GM12878 (cell line): ENCODE data around the gene ITGAL. TPM values are rescaled to one million over a fixed set of nuclear protein-coding genes. Genes with fewer than 3 reads are reported as not detected.

Experiments
- BACH1 ChIP-seq: fragments of 450-650 bp; IDR thresholded peaks from 2 replicates; pipeline ENCODE4 v1.6.1; 2017; ENCODE audit warnings: mild to moderate bottlenecking, borderline replicate concordance
- CBX3 ChIP-seq: fragments of 200-600 bp; sonication (generic); IDR thresholded peaks from 2 replicates; pipeline ENCODE4 v1.6.1; 2016; ENCODE audit warnings: low read depth, borderline replicate concordance
- CHD4 ChIP-seq: fragments of 200-600 bp; sonication (generic); IDR thresholded peaks from 2 replicates; pipeline ENCODE4 v1.6.1; 2016; ENCODE audit warnings: mild to moderate bottlenecking
- ETV6 ChIP-seq, 2 experiments: fragments of 450-650 bp in 1 of 2; IDR thresholded peaks in 1 of 2; conservative IDR thresholded peaks in 1 of 2; 2 replicates each; pipeline ENCODE4 v1.6.1; 2014; ENCODE audit warnings: antibody characterized with exemption in 1 of 2, borderline replicate concordance in 1 of 2, low read depth in 1 of 2, mild to moderate bottlenecking in 1 of 2, moderate library complexity in 1 of 2
- JUNB ChIP-seq: IDR thresholded peaks from 2 replicates; pipeline ENCODE4 v1.6.1; 2016; ENCODE audit warnings: antibody characterized with exemption, mild to moderate bottlenecking
- MTA3 ChIP-seq: IDR thresholded peaks from 2 replicates; pipeline ENCODE4 v1.6.1; 2012; ENCODE audit warnings: low read length, inconsistent platforms, borderline replicate concordance
- MYB ChIP-seq: fragments of 150-350 bp; IDR thresholded peaks from 2 replicates; pipeline ENCODE4 v1.6.1; 2014; ENCODE audit warnings: mild to moderate bottlenecking, low read depth, low read length, borderline replicate concordance
- NR2C1 ChIP-seq: fragments of 450-650 bp; IDR thresholded peaks from 2 replicates; pipeline ENCODE4 v1.6.1; 2017; ENCODE audit warnings: antibody characterized with exemption, mild to moderate bottlenecking, moderate library complexity
- POLR2A ChIP-seq: IDR thresholded peaks from 2 replicates; pipeline ENCODE4 v1.6.1; 2011; ENCODE audit warnings: low read depth, mild to moderate bottlenecking, low read length
- SUZ12 ChIP-seq: fragments of 200-600 bp; sonication (generic); IDR thresholded peaks from one replicate; pipeline ENCODE4 v1.6.1; 2018; ENCODE audit warnings: antibody characterized with exemption, mild to moderate bottlenecking; ENCODE audit not compliant: unreplicated experiment
- TBL1XR1 ChIP-seq: IDR thresholded peaks from 2 replicates; pipeline ENCODE4 v1.6.1; 2012; ENCODE audit warnings: low read depth, low read length, improper control_type of control experiment
- ZBED1 ChIP-seq: IDR thresholded peaks from 2 replicates; pipeline ENCODE4 v1.6.1; 2016; ENCODE audit warnings: borderline replicate concordance
- ZNF24 ChIP-seq: fragments of 450-650 bp; IDR thresholded peaks from 2 replicates; pipeline ENCODE4 v1.6.1; 2017; ENCODE audit warnings: antibody characterized with exemption, mild to moderate bottlenecking
- polyA plus RNA-seq, 11 experiments: library from polyadenylated mRNA; depleted of rRNA in 4 of 11; unstranded in 6 of 11; stranded (reverse) in 5 of 11; fragments of >200 nt; fragmentation: Nextera tagmentation in 4 of 11; fragmentation: Illumina TruSeq in 1 of 11; extraction: Ambion mirVana in 4 of 11; extraction: Trizol in 1 of 11; gene quantifications; 1 replicate in 1 of 11; 2 replicates in 10 of 11; pipeline versions ENCODE4 v1.2.1 to v1.2.3, GENCODE V29; 2011 to 2016; ENCODE audit warnings: inconsistent platforms in 2 of 11, missing spikeins in 2 of 11, low read depth in 1 of 11
- total RNA-seq, 4 experiments: library from RNA; depleted of rRNA in 3 of 4; stranded (reverse); fragments of >200 nt in 3 of 4; fragmentation: Illumina TruSeq in 1 of 4; extraction: Trizol in 1 of 4; gene quantifications; 2 replicates each; pipeline versions ENCODE4 v1.2.1 to v1.2.3, GENCODE V29; 2013 to 2021
- TF ChIP-seq, protein P1 (sequence below): fragments of 450-650 bp; IDR thresholded peaks from 2 replicates; pipeline ENCODE4 v1.6.1; 2018; ENCODE audit warnings: borderline replicate concordance, mild to moderate bottlenecking; ENCODE audit not compliant: partially characterized antibody
- TF ChIP-seq, protein P2 (sequence below): fragments of 450-650 bp; IDR thresholded peaks from 2 replicates; pipeline ENCODE4 v1.6.1; 2017; ENCODE audit warnings: mild to moderate bottlenecking
- TF ChIP-seq, protein P3 (sequence below): fragments of 450-650 bp; IDR thresholded peaks from 2 replicates; pipeline ENCODE4 v1.6.1; 2017; ENCODE audit warnings: borderline replicate concordance
- TF ChIP-seq, protein P4 (sequence below): fragments of 450-650 bp; IDR thresholded peaks from 2 replicates; pipeline ENCODE4 v1.6.1; 2016; ENCODE audit warnings: mild to moderate bottlenecking, moderate library complexity, borderline replicate concordance
- TF ChIP-seq, protein P5 (sequence below): fragments of 450-650 bp; IDR thresholded peaks from 2 replicates; pipeline ENCODE4 v1.6.1; 2017; ENCODE audit warnings: low read depth, mild to moderate bottlenecking, moderate library complexity

The ITGAL gene
- total and polyA plus RNA-seq, 10 of the 15 experiments (the other 5 are each of a cell fraction or from before 2014, with no cell fraction given) = 10.7 to 170 (median 96.9) TPM

DNA sequence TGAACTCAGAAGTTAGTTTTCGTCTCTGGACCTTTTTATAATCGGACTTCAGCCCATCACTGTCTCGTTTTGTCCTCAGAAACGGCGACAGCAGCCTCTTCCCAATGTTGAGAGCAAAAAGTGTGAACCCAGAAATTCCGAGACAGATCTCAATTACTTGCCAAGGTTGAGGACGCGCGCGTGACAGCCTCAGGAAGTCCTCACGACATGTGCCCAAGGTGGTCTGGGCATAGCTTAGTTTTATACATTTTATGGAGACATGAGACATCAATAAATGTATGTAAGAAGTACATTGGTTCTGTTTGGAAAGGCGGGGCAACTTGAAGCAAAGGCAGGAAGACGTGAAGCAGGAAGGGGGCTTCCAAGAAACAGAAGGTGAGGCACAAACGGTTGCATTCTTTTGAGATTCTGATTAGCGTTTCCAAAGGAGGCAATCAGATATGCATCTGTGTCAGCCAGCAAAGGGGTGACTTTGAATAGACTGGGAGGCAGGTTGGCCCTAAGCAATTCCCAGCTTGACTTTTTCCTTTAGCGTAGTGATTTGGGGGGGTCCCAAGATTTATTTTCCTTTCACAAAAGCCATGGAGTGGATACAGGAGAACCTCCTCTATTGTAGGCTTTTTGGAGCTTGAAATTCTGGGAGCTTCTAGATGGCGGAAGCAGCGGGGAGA, 62.7 kb downstream of the ITGAL start (continued):
- TF ChIP-seq, protein P1, sequence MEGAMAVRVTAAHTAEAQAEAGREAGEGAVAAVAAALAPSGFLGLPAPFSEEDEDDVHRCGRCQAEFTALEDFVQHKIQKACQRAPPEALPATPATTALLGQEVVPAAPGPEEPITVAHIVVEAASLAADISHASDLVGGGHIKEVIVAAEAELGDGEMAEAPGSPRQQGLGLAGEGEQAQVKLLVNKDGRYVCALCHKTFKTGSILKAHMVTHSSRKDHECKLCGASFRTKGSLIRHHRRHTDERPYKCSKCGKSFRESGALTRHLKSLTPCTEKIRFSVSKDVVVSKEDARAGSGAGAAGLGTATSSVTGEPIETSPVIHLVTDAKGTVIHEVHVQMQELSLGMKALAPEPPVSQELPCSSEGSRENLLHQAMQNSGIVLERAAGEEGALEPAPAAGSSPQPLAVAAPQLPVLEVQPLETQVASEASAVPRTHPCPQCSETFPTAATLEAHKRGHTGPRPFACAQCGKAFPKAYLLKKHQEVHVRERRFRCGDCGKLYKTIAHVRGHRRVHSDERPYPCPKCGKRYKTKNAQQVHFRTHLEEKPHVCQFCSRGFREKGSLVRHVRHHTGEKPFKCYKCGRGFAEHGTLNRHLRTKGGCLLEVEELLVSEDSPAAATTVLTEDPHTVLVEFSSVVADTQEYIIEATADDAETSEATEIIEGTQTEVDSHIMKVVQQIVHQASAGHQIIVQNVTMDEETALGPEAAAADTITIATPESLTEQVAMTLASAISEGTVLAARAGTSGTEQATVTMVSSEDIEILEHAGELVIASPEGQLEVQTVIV = no peak
- TF ChIP-seq TBL1XR1 (no peak), ZBED1 (peak; percentile 78), ZNF24 (0 out of 2 replicates have a peak, but pooled peaks have one; percentile 7), ETV6 (conservative IDR thresholded peaks at IDR 0.05 in 1 of 2, IDR thresholded peaks at IDR 0.05 in 1 of 2; ENCODE audit: borderline replicate concordance in 1 of 2, low read depth in 1 of 2) (no peak), MTA3 (no peak), NR2C1 (no peak), SUZ12 (no peak), POLR2A (no peak), JUNB (no peak), MYB (no peak), CHD4 (no peak), CBX3 (no peak), BACH1 (0 out of 2 replicates have a peak, but pooled peaks have one; percentile 18)
- TF ChIP-seq, protein P2, sequence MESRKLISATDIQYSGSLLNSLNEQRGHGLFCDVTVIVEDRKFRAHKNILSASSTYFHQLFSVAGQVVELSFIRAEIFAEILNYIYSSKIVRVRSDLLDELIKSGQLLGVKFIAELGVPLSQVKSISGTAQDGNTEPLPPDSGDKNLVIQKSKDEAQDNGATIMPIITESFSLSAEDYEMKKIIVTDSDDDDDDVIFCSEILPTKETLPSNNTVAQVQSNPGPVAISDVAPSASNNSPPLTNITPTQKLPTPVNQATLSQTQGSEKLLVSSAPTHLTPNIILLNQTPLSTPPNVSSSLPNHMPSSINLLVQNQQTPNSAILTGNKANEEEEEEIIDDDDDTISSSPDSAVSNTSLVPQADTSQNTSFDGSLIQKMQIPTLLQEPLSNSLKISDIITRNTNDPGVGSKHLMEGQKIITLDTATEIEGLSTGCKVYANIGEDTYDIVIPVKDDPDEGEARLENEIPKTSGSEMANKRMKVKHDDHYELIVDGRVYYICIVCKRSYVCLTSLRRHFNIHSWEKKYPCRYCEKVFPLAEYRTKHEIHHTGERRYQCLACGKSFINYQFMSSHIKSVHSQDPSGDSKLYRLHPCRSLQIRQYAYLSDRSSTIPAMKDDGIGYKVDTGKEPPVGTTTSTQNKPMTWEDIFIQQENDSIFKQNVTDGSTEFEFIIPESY = no peak
- TF ChIP-seq, protein P3, sequence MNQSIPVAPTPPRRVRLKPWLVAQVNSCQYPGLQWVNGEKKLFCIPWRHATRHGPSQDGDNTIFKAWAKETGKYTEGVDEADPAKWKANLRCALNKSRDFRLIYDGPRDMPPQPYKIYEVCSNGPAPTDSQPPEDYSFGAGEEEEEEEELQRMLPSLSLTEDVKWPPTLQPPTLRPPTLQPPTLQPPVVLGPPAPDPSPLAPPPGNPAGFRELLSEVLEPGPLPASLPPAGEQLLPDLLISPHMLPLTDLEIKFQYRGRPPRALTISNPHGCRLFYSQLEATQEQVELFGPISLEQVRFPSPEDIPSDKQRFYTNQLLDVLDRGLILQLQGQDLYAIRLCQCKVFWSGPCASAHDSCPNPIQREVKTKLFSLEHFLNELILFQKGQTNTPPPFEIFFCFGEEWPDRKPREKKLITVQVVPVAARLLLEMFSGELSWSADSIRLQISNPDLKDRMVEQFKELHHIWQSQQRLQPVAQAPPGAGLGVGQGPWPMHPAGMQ = no peak
- TF ChIP-seq, protein P4, sequence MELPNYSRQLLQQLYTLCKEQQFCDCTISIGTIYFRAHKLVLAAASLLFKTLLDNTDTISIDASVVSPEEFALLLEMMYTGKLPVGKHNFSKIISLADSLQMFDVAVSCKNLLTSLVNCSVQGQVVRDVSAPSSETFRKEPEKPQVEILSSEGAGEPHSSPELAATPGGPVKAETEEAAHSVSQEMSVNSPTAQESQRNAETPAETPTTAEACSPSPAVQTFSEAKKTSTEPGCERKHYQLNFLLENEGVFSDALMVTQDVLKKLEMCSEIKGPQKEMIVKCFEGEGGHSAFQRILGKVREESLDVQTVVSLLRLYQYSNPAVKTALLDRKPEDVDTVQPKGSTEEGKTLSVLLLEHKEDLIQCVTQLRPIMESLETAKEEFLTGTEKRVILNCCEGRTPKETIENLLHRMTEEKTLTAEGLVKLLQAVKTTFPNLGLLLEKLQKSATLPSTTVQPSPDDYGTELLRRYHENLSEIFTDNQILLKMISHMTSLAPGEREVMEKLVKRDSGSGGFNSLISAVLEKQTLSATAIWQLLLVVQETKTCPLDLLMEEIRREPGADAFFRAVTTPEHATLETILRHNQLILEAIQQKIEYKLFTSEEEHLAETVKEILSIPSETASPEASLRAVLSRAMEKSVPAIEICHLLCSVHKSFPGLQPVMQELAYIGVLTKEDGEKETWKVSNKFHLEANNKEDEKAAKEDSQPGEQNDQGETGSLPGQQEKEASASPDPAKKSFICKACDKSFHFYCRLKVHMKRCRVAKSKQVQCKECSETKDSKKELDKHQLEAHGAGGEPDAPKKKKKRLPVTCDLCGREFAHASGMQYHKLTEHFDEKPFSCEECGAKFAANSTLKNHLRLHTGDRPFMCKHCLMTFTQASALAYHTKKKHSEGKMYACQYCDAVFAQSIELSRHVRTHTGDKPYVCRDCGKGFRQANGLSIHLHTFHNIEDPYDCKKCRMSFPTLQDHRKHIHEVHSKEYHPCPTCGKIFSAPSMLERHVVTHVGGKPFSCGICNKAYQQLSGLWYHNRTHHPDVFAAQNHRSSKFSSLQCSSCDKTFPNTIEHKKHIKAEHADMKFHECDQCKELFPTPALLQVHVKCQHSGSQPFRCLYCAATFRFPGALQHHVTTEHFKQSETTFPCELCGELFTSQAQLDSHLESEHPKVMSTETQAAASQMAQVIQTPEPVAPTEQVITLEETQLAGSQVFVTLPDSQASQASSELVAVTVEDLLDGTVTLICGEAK = no peak; the same call in 1 of the 2 replicates
- TF ChIP-seq, protein P5, sequence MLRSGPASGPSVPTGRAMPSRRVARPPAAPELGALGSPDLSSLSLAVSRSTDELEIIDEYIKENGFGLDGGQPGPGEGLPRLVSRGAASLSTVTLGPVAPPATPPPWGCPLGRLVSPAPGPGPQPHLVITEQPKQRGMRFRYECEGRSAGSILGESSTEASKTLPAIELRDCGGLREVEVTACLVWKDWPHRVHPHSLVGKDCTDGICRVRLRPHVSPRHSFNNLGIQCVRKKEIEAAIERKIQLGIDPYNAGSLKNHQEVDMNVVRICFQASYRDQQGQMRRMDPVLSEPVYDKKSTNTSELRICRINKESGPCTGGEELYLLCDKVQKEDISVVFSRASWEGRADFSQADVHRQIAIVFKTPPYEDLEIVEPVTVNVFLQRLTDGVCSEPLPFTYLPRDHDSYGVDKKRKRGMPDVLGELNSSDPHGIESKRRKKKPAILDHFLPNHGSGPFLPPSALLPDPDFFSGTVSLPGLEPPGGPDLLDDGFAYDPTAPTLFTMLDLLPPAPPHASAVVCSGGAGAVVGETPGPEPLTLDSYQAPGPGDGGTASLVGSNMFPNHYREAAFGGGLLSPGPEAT = 0 out of 2 replicates have a peak, but pooled peaks have one; percentile 3
